Mesendoderm (in vitro differentiated cells): Measurements from ENCODE around the gene NDUFV3.
"Not testable (repeated sequence)": the region's sequence is repeated elsewhere in the genome, so short reads cannot be mapped to it uniquely, and the experiment has no call there.

ENCODE experiments used
- DNase-seq: peaks from one replicate; pipeline ENCODE4 v3.0.0; 2013
- H2AK5ac ChIP-seq: 2 replicates; pipeline ENCODE4 v1.6.1; 2013; ENCODE audit warnings: low read length, inconsistent platforms
- H2BK120ac ChIP-seq: 2 replicates; pipeline ENCODE4 v1.6.1; 2013; ENCODE audit warnings: low read depth, mild to moderate bottlenecking, low read length, moderate library complexity, mixed read lengths
- H2BK15ac ChIP-seq: replicated peaks from 2 replicates; pipeline ENCODE4 v1.6.1; 2013; ENCODE audit warnings: low read depth, mild to moderate bottlenecking, moderate library complexity
- H2BK5ac ChIP-seq: 2 replicates; pipeline ENCODE4 v1.6.1; 2013; ENCODE audit warnings: low read length, inconsistent platforms
- H3K18ac ChIP-seq: 2 replicates; pipeline ENCODE4 v1.6.1; 2013; ENCODE audit warnings: mild to moderate bottlenecking, low read length, mixed read lengths
- H3K23ac ChIP-seq: one replicate; pipeline ENCODE4 v1.6.1; 2013; ENCODE audit warnings: low read length
- H3K27ac ChIP-seq: 2 replicates; pipeline ENCODE4 v1.5.1; 2013; ENCODE audit warnings: low read depth, mild to moderate bottlenecking, inconsistent platforms, low read length, moderate library complexity
- H3K27me3 ChIP-seq: 2 replicates; pipeline ENCODE4 v1.6.1; 2013; ENCODE audit warnings: low read length, control low read depth, mild to moderate bottlenecking, inconsistent platforms; ENCODE audit not compliant: insufficient read depth, poor library complexity
- H3K36me3 ChIP-seq: 2 replicates; pipeline ENCODE4 v1.6.1; 2013; ENCODE audit warnings: low read length, inconsistent platforms; ENCODE audit not compliant: control insufficient read depth, insufficient read depth
- H3K4ac ChIP-seq: one replicate; pipeline ENCODE4 v1.6.1; 2013; ENCODE audit warnings: low read depth, mild to moderate bottlenecking, low read length, moderate library complexity
- H3K4me1 ChIP-seq: 2 replicates; pipeline ENCODE4 v1.6.1; 2013; ENCODE audit warnings: low read depth, low read length, inconsistent platforms; ENCODE audit not compliant: control insufficient read depth
- H3K4me2 ChIP-seq: 2 replicates; pipeline ENCODE4 v1.6.1; 2013; ENCODE audit warnings: low read length
- H3K4me3 ChIP-seq: 2 replicates; pipeline ENCODE4 v1.5.1; 2013; ENCODE audit warnings: mild to moderate bottlenecking, low read length
- H3K56ac ChIP-seq: one replicate; pipeline ENCODE4 v1.6.1; 2013; ENCODE audit warnings: low read length
- H3K79me1 ChIP-seq: 2 replicates; pipeline ENCODE4 v1.6.1; 2013; ENCODE audit warnings: low read length, inconsistent platforms
- H3K79me2 ChIP-seq: 2 replicates; pipeline ENCODE4 v1.6.1; 2013; ENCODE audit warnings: mild to moderate bottlenecking, low read length; ENCODE audit not compliant: control insufficient read depth, insufficient read depth
- H3K9ac ChIP-seq: 2 replicates; pipeline ENCODE4 v1.6.1; 2013; ENCODE audit warnings: low read length, inconsistent platforms
- H4K5ac ChIP-seq: one replicate; pipeline ENCODE4 v1.6.1; 2013; ENCODE audit warnings: low read length
- H4K8ac ChIP-seq: one replicate; pipeline ENCODE4 v1.6.1; 2013; ENCODE audit warnings: low read depth, mild to moderate bottlenecking, control low read depth, low read length, moderate library complexity
- WGBS: extraction: QIAGEN DNeasy Blood & Tissue Kit; methylation state at CpG from one replicate; pipeline ENCODE4 v1.1.7; 2013; ENCODE audit warnings: low lambda C conversion rate, missing lambda C conversion rate; ENCODE audit not compliant: insufficient coverage; ENCODE audit errors: extremely low coverage; 5-methylcytosine and 5-hydroxymethylcytosine counted together

Gene NDUFV3

GRCh38 chr21:42937034-42937940 lies 44.2 kb downstream of the NDUFV3 start:
- H4K5ac ChIP-seq, H3K4me3 ChIP-seq, H2BK15ac ChIP-seq, H3K36me3 ChIP-seq, H3K4me2 ChIP-seq, H4K8ac ChIP-seq, H3K4me1 ChIP-seq, H3K79me2 ChIP-seq, H2AK5ac ChIP-seq, H3K27me3 ChIP-seq, H3K23ac ChIP-seq, H3K79me1 ChIP-seq: not testable (repeated sequence)
- WGBS, result no CpG with 5 or more reads among the region's 16 CpGs
- Histone ChIP-seq H3K56ac (peak overlapping the region; percentile 86), H3K4ac (peak overlapping the region; percentile 97), H3K9ac (peak overlapping the region; percentile 52), H2BK120ac (peak overlapping the region; percentile 97), H3K27ac (peak overlapping the region; percentile 98), H2BK5ac (peak overlapping the region; percentile 98), H3K18ac (peak overlapping the region; percentile 85)
- DNase-seq, result peak; percentile 94

GRCh38 chr21:42937960-42938605 lies 45.0 kb downstream of the NDUFV3 start:
- peak overlapping the region; percentile 97 for H3K4ac ChIP-seq
- H2BK120ac ChIP-seq, result peak overlapping the region; percentile 97
- H3K4me1 ChIP-seq, result peaks cover 6% of the 10 kb centered on the region
- H4K5ac ChIP-seq, result peak overlapping the region; percentile 17
- H2AK5ac ChIP-seq, result peak overlapping the region; percentile 6
- no peaks in the 10 kb centered on the region for H3K36me3 ChIP-seq
- H3K27ac ChIP-seq, result peak overlapping the region; percentile 98
- peak overlapping the region; percentile 71 for H3K56ac ChIP-seq
- H3K4me3 ChIP-seq, result no peak overlapping the region
- no peak for DNase-seq
- no CpG with 5 or more reads among the region's 21 CpGs for WGBS
- H3K4me2 ChIP-seq, result no peak overlapping the region
- no peaks in the 10 kb centered on the region for H3K79me1 ChIP-seq
- no peak overlapping the region for H4K8ac ChIP-seq
- peak overlapping the region; percentile 80 for H2BK5ac ChIP-seq
- peak overlapping the region; percentile 85 for H3K18ac ChIP-seq
- peak overlapping the region; percentile 17 for H3K9ac ChIP-seq
- H3K79me2 ChIP-seq, result no peaks in the 10 kb centered on the region
- H2BK15ac ChIP-seq, result peak overlapping the region; percentile 76
- H3K23ac ChIP-seq, result no peak overlapping the region
- no peaks in the 10 kb centered on the region for H3K27me3 ChIP-seq

GRCh38 chr21:42938606-42938995 lies 45.5 kb downstream of the NDUFV3 start:
- peak overlapping the region; percentile 83 for H3K4ac ChIP-seq
- not testable (repeated sequence) for H4K5ac ChIP-seq, DNase-seq, H3K36me3 ChIP-seq, H3K79me2 ChIP-seq, H4K8ac ChIP-seq, H3K79me1 ChIP-seq, H3K4me1 ChIP-seq, H3K4me3 ChIP-seq, H3K23ac ChIP-seq, H3K4me2 ChIP-seq, H2BK15ac ChIP-seq, H3K27me3 ChIP-seq
- peak overlapping the region; percentile 71 for H3K56ac ChIP-seq
- H2BK120ac ChIP-seq, result peak overlapping the region; percentile 95
- peak overlapping the region; percentile 31 for H2AK5ac ChIP-seq
- H2BK5ac ChIP-seq, result peak overlapping the region; percentile 80
- no CpG with 5 or more reads among the region's 6 CpGs for WGBS
- peak overlapping the region; percentile 85 for H3K18ac ChIP-seq
- H3K9ac ChIP-seq, result peak overlapping the region; percentile 6
- H3K27ac ChIP-seq, result peak overlapping the region; percentile 98

- Histone ChIP-seq H3K27me3 (no peaks in the 10 kb centered on the region), H3K4ac (no peak overlapping the region), H2BK120ac (peak overlapping the region; percentile 15), H3K23ac (no peak overlapping the region), H3K36me3 (no peaks in the 10 kb centered on the region), H4K8ac (no peak overlapping the region), H3K18ac (peak overlapping the region; percentile 52), H3K4me2 (no peak overlapping the region), H3K4me3 (no peak overlapping the region), H3K79me2 (no peaks in the 10 kb centered on the region), H2BK15ac (no peak overlapping the region), H2BK5ac (peak overlapping the region; percentile 72), H3K56ac (peak overlapping the region; percentile 37), H4K5ac (no peak overlapping the region), H3K4me1 (peaks cover 5% of the 10 kb centered on the region), H3K79me1 (no peaks in the 10 kb centered on the region), H2AK5ac (peak overlapping the region; percentile 96), H3K9ac (no peak overlapping the region), H3K27ac (no peak overlapping the region)
- 98% methylated on average over 2 of the region's 16 CpGs for WGBS
- no peak for DNase-seq
Measured at GRCh38 chr21:42939582-42940413, 46.7 kb downstream of the NDUFV3 start.

GRCh38 chr21:42941696-42942085 lies 48.6 kb downstream of the NDUFV3 start:
- no peak overlapping the region for H3K4ac ChIP-seq
- H3K4me2 ChIP-seq, result no peak overlapping the region
- WGBS, result no CpG with 5 or more reads among the region's 6 CpGs
- H3K4me3 ChIP-seq, result no peak overlapping the region
- no peak overlapping the region for H2BK15ac ChIP-seq
- H3K27ac ChIP-seq, result no peak overlapping the region
- no peaks in the 10 kb centered on the region for H3K79me2 ChIP-seq
- H4K8ac ChIP-seq, result no peak overlapping the region
- H3K23ac ChIP-seq, result no peak overlapping the region
- H3K18ac ChIP-seq, result peak overlapping the region; percentile 6
- no peak for DNase-seq
- H4K5ac ChIP-seq, result no peak overlapping the region
- H3K36me3 ChIP-seq, result no peaks in the 10 kb centered on the region
- no peaks in the 10 kb centered on the region for H3K79me1 ChIP-seq
- peaks cover 5% of the 10 kb centered on the region for H3K4me1 ChIP-seq
- no peaks in the 10 kb centered on the region for H3K27me3 ChIP-seq
- no peak overlapping the region for H3K56ac ChIP-seq
- no peak overlapping the region for H2BK120ac ChIP-seq
- H2BK5ac ChIP-seq, result no peak overlapping the region
- H2AK5ac ChIP-seq, result no peak overlapping the region
- no peak overlapping the region for H3K9ac ChIP-seq
